ENCODE measurements around the gene LRRC61.

The LRRC61 gene

DNA sequence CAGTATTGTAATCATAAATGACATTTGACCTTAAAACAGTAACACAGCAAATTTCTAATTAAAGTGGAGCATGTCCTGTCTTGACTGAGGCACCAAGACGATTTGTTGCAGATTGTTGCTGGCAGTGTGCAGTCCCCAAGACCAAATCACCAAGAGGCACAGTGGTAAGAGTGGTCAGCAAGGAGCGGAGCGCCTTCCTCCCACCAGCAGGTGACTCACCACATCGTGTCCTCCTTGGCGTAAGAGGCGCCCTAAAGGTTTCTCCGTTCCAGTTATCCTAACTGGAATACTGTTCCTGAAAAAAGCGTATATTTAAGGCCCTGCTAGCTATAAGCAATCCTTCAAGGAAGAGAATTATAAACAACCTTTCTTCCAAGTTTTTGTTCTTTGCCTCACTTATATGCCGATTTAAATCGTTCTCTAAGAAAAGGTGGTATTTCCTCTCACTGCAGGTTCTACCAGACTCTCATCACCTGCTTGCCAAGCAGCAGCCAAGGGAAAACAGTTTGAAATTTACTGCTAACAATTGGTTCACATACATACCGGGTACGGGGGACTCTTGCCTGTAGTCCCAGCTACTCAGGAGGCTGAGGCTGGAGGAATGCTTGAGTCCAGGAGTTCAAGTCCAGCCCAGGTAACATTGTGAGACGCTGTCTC, 34.7 kb downstream of the LRRC61 start:
- no peak for DNase-seq

DNA sequence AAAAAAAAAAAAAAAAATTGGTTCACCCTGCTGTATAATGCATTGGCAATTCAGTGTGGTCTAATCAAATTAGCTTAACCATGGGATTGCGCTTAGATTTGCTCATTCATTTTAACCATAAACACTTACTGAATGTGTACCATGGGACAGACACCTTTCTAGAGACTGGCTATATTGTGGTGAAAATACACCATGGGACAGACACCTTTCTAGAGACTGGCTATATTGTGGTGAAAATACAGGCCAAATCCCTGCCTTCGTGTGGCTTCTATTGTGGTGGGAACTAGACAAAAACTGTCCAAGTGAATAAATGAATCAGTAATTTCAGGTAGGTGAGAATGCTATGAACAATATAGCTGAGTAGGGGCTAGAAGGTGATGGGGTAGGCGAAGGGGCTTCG, 35.3 kb downstream of the LRRC61 start:
- DNase-seq = no peak

DNA sequence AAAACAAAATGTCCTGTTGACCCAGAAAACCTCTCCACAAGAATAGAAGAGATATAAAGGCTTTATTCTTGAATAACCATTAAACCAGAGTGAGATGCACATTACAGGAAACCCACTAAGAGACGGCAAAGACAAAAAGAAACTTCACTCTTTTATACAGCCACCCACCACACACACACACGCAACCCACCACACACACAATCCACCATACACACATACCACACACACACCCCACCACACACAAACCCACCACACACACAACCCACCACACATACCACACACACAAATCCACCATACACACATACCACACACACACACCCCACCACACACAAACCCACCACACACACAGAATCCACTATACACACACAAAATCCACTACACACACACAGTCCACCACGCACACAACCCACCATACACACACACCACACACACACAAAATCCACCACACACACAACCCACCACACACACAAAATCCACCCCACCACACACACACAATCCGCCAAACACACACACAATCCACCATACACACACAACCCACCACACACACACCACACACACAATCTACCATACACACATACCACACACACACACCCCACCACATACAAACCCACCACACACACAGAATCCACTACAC, 36.0 kb downstream of the LRRC61 start:
- no peak for DNase-seq

GRCh38 chr7:150359622-150360362, 36.6 kb downstream of the LRRC61 start:
- DNase-seq = no peak

DNA sequence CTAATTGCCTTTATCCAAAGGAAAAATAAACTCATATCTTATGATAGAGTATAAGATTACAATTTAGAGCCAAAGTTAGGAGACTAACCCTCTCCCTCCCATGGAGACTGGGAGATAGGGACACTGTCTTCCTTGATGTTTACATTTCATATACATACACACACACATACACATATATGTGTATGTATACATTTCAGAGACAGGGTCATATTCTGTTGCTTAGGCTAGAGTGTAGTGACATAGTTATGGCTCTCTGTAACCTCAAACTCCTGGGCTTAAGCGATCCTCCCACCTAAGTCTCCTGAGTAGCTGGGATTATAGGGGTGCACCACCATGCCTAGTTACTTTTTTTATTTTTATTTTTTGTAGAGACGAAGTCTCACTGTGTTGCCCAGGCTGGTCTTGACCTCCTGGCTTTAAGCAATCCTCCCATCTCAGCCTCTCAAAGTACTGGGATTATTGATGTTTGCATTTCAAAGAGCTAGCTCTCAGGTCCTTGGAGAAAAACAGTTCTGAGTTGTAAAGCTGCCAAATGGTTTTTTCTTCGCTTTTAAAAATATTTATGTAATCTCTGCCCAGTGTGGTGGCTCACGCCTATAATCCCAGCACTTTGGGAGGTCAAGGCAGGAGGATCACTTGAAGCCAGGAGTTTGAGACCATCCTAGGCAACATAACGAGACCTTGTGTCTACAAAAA, 37.4 kb downstream of the LRRC61 start:
- no peak for DNase-seq

- DNase-seq = no peak
Observed at GRCh38 chr7:150361402-150361801, 38.2 kb downstream of the LRRC61 start.

GRCh38 chr7:150361807-150362621, 38.9 kb downstream of the LRRC61 start:
- no peak for DNase-seq

DNA sequence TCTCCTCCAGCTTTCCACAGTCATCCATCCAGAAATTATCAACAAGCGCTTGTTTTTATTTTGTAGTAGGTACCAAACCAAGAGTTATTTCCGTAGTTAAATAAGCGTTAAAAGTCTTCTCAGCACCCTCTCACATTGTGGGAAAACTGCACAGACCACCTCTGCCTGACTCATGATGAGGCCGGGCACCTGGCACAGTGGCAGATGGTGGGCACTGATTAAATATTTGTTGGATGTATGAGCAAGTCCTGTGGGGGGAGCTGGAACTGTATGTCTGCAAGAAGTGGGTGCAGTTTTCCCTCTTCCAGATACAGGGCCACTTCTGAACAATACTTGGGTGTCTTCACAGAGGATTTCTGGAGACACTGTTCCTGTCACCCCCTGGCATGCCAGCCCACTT, 40.2 kb downstream of the LRRC61 start:
- no peak for DNase-seq

DNA sequence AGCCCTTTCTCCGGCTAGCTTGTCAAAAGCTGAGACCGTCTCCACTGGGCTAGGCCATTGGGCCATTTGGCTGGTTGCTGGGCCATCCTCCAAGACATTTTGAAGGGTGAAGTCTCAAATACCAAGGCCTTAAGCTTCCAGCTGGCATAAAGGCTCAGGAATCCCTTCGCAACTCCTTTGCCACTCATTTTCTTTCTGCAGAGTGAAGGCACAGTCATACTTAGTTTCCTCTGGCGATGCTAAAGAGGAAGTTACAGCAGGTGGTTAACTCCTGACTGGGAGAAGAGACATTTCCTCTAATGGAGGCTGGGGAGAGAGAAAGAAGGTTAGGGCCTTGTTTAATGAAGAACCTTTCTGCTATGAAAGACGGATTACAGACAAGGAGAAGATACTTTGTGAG, 40.7 kb downstream of the LRRC61 start:
- no peak for DNase-seq

DNA sequence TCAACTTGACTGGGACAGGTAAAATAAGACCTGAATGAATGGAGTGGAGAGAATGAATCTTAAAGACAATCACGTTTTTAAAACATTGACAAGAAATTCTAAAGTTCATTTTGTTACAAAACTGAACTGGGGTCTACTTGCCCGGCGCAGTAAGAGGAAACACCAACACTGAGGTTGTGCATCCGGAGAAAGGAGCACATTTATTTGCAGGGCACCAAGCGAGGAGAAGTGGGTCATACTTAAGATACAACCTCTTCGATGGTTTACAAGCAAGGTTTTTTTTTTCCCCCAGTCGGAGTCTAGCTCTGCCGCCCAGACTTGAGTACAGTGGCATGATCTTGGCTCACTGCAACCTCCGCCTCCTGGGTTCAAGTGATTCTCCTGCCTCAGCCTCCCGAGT, 42.0 kb downstream of the LRRC61 start:
- DNase-seq = no peak

DNA sequence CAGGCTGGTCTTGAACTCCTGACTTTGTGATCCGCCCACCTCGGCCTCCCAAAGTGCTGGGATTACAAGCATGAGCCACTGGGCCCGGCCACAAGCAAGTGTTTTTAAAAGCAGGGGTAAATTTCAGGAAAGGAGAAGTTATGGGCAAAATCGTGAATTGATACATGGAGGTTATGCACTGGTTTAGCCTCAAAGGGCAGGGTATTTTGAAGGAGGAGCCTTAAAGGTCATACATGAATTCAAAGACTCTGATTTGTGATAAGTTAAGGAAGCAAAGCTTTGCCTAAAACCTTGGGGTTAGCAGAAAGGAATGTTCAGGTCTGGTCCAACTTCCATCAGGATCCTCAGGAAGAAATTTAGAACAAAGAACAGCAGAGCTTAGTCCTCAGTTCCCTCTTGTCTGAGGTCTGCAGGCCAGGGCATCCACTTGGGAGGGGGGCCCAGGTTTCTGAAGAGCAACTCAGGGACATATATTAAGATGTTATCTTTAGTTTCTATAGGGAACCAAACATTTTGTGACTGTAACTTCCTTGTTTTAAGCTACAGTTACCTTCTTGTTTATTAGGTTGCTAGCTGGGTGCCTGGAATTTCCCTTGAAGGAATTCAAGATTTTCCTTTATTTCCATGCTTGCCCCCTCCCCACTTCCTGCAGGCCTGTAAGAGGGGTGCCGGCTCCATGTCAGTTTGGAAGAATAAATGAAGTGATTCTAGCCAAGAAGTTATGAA, 42.7 kb downstream of the LRRC61 start:
- no peak for DNase-seq

DNA sequence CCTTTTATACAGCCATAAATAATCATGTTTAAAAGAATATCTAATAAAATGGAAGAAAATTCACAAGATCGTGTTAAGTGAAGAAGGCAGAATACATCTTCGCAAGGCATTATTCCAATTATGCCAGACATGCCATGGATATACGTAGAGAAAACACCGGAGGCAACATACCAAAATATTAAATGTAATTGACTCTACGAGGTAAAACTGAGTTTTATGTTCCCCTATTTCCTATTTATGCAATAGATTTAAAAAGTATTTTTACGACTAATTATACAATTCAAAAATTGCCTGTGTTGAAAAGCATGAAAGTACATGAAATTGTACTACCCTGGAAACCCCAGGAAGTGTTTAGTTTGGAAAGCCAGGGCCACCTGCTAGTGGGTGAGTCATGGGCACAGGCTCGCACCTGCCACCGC, 44.5 kb downstream of the LRRC61 start:
- DNase-seq = no peak

DNA sequence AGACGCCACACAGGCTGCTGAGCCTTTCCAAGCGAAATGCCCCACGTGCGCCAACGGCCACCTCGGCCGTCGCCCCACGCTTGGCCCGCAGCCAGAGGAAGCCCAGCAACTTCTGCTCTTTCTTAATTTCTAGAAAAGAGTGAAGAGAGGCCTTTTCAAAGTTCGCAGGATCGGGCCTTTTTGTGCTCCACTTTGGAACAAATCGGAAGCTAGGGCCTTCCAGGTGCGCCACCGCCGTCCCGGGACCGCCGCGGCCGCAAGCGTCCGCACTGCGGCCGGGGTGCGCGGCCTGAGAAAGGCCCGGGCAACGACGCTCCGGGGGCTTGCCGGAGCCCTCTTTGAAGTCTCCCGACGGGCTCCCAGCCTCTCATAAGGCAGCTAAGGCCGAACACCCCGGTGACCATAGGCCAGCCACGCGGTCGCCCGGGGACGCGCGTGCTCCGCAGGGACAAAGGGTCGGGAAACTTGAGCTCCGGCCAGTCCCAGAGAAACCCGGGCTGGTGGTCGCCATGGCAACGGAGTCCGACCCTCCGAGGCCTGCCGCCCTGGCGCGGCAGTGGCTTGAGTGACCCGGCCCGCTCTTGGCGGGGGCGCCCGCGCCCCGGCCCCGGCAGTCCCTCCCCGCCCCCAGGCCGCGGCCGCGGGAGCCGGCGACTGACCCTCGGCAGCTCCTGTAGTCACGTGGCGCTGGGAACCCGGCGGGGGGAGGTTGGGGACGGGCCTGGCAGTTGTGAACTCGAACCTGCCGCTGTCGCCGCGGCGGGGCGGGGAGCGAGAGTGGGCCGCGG, 45.1 kb downstream of the LRRC61 start, which contains the start of gene REPIN1:
Gene REPIN1 (plus strand): TSS at position 727 of the 788 bp plus-strand sequence. CDS start 890 bp downstream, outside the sequence.
- peak; percentile 91 for DNase-seq

DNA sequence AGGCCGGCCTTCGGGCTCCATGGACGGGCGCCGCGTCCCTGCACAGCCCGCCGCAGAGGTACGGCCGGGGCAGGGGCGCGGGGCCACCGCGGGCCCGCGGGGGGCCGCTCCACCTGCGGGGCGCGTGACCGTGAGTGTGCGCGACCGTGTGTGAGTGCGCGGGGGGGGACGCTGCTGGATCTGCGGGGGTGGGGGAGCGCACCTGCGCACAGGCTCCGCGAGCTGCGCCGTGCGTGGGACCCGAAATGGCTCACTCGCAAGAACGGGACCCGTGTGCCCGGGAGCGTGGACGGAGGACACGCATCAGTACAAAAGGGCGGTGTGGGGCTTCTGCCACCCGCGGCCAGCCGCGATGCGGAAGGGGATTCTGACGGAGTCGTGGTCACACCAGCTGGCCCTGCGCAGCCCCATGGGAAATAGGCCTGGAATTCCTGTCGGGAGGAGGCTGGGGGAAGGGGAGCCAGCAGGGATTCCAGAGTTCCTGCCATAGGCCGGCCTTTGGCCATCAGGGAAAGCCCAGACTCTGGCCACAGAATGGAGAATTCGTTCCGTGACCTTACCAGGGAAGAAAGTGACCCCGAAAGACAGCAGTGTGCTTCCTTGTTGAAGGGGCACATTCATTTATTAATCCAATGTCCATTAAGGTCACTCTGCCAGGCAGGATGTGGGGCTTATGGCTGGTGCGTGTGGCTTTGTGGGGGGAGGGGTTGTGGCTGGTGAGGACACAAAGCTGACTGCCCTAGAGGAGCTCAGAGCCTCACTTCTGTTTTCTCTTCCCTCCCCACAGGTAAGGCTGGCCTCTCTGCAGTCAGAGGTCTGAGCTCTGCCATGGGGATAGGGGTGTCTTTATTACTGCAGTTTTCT, 46.0 kb downstream of the LRRC61 start:
- peak; percentile 68 for DNase-seq

DNA sequence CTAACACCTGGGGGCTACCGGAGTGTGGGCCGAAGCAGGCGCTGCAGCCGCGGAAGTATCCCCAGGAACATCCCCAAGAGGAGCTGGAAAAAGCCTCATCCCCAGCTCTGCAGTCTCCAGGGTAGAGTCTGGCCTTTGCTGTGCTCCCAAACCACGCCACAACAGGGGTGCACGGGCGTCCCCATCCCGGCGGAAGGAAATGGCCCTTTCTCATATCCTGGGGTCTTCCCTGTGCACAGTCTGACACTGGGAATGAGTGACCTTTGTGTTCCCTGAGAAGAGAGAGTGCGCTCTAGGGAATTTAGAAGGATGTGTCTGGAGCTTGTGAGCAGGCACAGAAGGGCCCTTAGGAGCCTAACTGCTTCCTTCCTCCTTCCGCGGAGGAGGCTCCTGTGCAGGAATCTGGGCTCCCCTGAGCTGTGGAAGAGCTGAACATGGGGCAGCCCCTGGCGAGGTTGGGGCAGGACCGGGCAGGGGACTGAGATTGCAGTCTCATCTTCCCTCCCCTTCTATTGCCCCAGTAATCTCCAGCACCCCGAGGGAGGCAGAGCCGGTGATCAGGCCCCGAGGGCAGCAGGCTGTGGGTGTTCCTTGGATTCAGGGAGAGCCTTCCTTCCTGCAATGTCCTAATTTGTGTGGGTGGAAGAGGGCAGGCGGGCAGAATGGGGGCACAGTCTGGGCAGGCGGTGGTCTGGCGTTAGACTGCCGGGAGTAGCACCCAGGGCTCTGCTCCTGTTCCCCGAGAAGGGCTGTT, 46.8 kb downstream of the LRRC61 start:
- DNase-seq = no peak

- no peak for DNase-seq
Observed at GRCh38 chr7:150370612-150371071, 47.5 kb downstream of the LRRC61 start.

GRCh38 chr7:150371131-150371995, 48.2 kb downstream of the LRRC61 start:
- no peak for DNase-seq

GRCh38 chr7:150371996-150372270, 48.8 kb downstream of the LRRC61 start:
- DNase-seq = no peak

All from midbrain (tissue), 1 donor.